Epithelial cell of prostate (primary cell): ENCODE measurements around the gene DPP6.

ENCODE experiments used
- DNase-seq: peaks from one replicate; pipeline ENCODE4 v3.0.0-alpha.2; 2011; ENCODE audit warnings: low read depth, low spot score
- H3K27ac ChIP-seq: fragments of 450-650 bp; 2 replicates; pipeline ENCODE4 v1.5.1; 2017; ENCODE audit warnings: mild to moderate bottlenecking

The DPP6 gene

GRCh38 chr7:154907651-154908620 is 855.7 kb downstream of the DPP6 start:
- no peak for DNase-seq
- no peak overlapping the region for H3K27ac ChIP-seq

GRCh38 chr7:154909241-154910105 is 857.3 kb downstream of the DPP6 start:
- H3K27ac ChIP-seq: no peak overlapping the region
- DNase-seq: no peak

- no peak for DNase-seq
- H3K27ac ChIP-seq: no peak overlapping the region
Measured at GRCh38 chr7:154910125-154910524, 857.9 kb downstream of the DPP6 start.

GRCh38 chr7:154910977-154911376 is 858.8 kb downstream of the DPP6 start:
- no peak for DNase-seq
- H3K27ac ChIP-seq: no peak overlapping the region

- no peak for DNase-seq
- H3K27ac ChIP-seq: no peak overlapping the region
Measured at GRCh38 chr7:154911411-154911810, 859.2 kb downstream of the DPP6 start.

- H3K27ac ChIP-seq: no peak overlapping the region
- DNase-seq: no peak
Measured at GRCh38 chr7:154911862-154912455, 859.8 kb downstream of the DPP6 start.

- H3K27ac ChIP-seq: no peak overlapping the region
- no peak for DNase-seq
Measured at GRCh38 chr7:154912871-154913637, 860.9 kb downstream of the DPP6 start.

- H3K27ac ChIP-seq: no peak overlapping the region
- no peak for DNase-seq
Measured at GRCh38 chr7:154913638-154914307, 861.6 kb downstream of the DPP6 start.

GRCh38 chr7:154914308-154914995 is 862.3 kb downstream of the DPP6 start:
- H3K27ac ChIP-seq: no peak overlapping the region
- DNase-seq: no peak

GRCh38 chr7:154914996-154915380 is 862.8 kb downstream of the DPP6 start:
- DNase-seq: no peak

GRCh38 chr7:154915600-154915999 is 863.4 kb downstream of the DPP6 start:
- no peak overlapping the region for H3K27ac ChIP-seq
- no peak for DNase-seq

More at GRCh38 chr7:154914996-154915380, 862.8 kb downstream of the DPP6 start:
- H3K27ac ChIP-seq: no peak overlapping the region

GRCh38 chr7:154916381-154916780 is 864.2 kb downstream of the DPP6 start:
- no peak for DNase-seq
- no peak overlapping the region for H3K27ac ChIP-seq

- DNase-seq: no peak
- H3K27ac ChIP-seq: no peak overlapping the region
Measured at GRCh38 chr7:154916856-154917807, 864.9 kb downstream of the DPP6 start.

GRCh38 chr7:154917808-154918160 is 865.6 kb downstream of the DPP6 start:
- H3K27ac ChIP-seq: no peak overlapping the region
- no peak for DNase-seq

GRCh38 chr7:154918266-154918665 is 866.1 kb downstream of the DPP6 start:
- no peak overlapping the region for H3K27ac ChIP-seq
- no peak for DNase-seq

- no peak overlapping the region for H3K27ac ChIP-seq
- DNase-seq: no peak
Measured at GRCh38 chr7:154918741-154919140, 866.5 kb downstream of the DPP6 start.

GRCh38 chr7:154919344-154920225 is 867.4 kb downstream of the DPP6 start:
- DNase-seq: no peak
- no peak overlapping the region for H3K27ac ChIP-seq
